ENCODE results near the gene VPS13A.
"Not testable (repeated sequence)": the region's sequence is repeated elsewhere in the genome, so short reads cannot be mapped to it uniquely, and the experiment has no call there.

Gene VPS13A

DNA sequence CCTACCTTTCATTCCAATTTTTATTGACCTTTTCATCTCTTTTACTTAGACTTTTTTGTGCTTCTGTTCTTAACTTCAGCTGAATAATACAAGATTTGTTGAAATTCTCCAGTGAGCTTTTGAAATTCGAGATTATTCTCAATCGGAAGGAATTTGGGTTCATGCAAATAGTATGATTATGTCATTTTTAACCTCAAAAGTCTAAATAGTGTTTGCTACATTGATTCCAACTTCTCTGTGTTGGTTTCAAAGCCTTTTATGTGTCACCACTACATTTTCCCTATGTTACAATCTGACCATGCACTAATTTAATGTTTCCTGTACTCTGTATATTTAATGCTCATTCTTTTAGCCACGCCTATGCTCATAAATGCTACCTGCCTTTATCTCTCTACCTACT is 44.1 kb downstream of the VPS13A start:
- TF ChIP-seq, protein P1, sequence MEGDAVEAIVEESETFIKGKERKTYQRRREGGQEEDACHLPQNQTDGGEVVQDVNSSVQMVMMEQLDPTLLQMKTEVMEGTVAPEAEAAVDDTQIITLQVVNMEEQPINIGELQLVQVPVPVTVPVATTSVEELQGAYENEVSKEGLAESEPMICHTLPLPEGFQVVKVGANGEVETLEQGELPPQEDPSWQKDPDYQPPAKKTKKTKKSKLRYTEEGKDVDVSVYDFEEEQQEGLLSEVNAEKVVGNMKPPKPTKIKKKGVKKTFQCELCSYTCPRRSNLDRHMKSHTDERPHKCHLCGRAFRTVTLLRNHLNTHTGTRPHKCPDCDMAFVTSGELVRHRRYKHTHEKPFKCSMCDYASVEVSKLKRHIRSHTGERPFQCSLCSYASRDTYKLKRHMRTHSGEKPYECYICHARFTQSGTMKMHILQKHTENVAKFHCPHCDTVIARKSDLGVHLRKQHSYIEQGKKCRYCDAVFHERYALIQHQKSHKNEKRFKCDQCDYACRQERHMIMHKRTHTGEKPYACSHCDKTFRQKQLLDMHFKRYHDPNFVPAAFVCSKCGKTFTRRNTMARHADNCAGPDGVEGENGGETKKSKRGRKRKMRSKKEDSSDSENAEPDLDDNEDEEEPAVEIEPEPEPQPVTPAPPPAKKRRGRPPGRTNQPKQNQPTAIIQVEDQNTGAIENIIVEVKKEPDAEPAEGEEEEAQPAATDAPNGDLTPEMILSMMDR (IDR thresholded peaks at IDR 0.05), result no peak
- TF ChIP-seq ZFX (IDR thresholded peaks at IDR 0.05; ENCODE audit: borderline replicate concordance), result no peak
- no peak overlapping the region for H3K27ac ChIP-seq

- no peak for TF ChIP-seq ZFX (IDR thresholded peaks at IDR 0.05; ENCODE audit: borderline replicate concordance)
- TF ChIP-seq, protein P1 (IDR thresholded peaks at IDR 0.05), result no peak
- no peak overlapping the region for H3K27ac ChIP-seq
Observed at GRCh38 chr9:77224746-77225312, 47.5 kb downstream of the VPS13A start.

DNA sequence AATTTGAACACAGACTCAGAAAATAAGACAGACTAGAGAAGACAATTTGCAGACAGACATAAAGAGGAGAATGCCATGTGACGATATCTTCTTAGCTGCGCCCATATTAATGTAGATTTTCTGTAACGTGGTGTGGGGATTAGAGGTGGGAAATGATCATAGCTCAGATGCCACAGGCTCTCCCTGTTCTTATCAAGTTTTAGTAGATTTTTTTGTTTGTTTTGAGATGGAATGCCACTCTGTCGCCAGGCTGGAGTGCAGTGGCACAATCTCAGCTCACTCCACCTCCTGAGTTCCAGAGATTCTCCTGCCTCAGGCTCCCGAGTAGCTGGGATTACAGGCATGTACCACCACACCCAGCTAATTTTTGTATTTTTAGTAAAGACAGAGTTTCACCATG is 59.4 kb downstream of the VPS13A start:
- TF ChIP-seq, protein P1 (IDR thresholded peaks at IDR 0.05), result no peak
- H3K27ac ChIP-seq, result no peak overlapping the region

- H3K27ac ChIP-seq, result no peak overlapping the region
- TF ChIP-seq, protein P1 (IDR thresholded peaks at IDR 0.05), result no peak
- TF ChIP-seq ZFX (IDR thresholded peaks at IDR 0.05; ENCODE audit: borderline replicate concordance), result no peak
Observed at GRCh38 chr9:77237896-77238295, 60.6 kb downstream of the VPS13A start.

DNA sequence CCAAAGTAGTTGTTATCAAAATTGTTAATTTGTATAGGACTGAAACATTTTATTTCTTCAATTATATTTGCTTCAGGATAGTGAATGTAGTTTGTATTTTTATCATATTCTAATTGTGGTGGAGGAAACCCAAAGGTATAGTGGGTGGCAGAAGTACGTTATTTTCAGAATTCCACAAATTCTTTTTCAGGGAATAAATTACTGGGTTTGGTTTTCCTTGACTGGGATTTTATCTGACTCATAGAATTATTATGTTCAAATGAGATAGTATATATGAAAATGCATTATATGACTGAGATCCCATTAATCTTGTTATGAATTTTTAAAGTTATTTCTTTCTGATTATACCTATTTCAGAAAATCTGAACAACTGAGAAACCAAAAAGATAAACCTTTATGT is 73.7 kb downstream of the VPS13A start:
- H3K27ac ChIP-seq, result no peak overlapping the region
- TF ChIP-seq, protein P1 (IDR thresholded peaks at IDR 0.05), result no peak
- TF ChIP-seq ZFX (IDR thresholded peaks at IDR 0.05; ENCODE audit: borderline replicate concordance), result no peak

GRCh38 chr9:77257275-77257674 is 79.9 kb downstream of the VPS13A start:
- TF ChIP-seq, protein P1 (IDR thresholded peaks at IDR 0.05), result no peak
- TF ChIP-seq ZFX (IDR thresholded peaks at IDR 0.05; ENCODE audit: borderline replicate concordance), result no peak
- no peak overlapping the region for H3K27ac ChIP-seq

DNA sequence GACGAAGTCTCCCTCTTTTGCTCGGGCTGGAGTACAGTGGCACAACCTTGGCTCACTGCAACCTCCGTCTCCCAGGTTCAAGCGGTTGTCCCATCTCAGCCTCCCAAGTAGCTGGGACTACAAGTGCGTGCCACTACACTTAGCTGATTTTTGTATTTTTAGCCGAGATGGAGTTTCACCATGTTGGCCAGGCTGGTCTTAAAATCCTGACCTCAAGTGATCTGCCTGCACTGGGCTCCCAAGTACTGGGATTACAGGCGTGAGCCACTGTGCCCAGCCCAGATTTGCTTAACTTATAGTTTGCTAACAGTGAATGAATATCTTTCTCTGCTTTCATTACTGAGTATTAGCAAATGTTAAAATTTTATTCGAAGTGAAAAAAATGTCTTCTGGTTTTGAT is 84.3 kb downstream of the VPS13A start:
- no peak overlapping the region for H3K27ac ChIP-seq
- TF ChIP-seq, protein P1 (IDR thresholded peaks at IDR 0.05), result no peak
- TF ChIP-seq ZFX (IDR thresholded peaks at IDR 0.05; ENCODE audit: borderline replicate concordance), result no peak

DNA sequence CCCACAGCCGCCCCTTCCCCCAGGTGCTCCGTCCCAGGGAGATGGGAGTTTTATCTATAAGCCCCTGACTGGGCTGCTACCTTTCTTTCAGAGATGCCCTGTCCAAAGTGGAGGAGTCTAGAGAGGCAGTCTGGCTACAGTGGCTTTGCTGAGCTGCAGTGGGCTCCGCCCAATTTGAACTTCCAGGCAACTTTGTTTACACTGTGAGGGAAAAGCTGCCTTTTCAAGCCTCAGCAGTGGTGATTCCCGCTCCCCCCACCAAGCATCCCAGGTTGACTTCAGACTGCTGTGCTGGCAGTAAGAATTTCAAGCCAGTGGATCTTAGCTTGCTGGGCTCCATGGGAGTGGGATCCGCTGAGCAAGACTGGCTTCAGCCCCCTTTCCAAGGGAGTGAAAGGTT is 90.4 kb downstream of the VPS13A start:
- H3K27ac ChIP-seq, result not testable (repeated sequence)
